Measurements from ENCODE around the gene MFF. TPM values are rescaled to one million over a fixed set of nuclear protein-coding genes. Genes with fewer than 3 reads are reported as not detected.
A peak's percentile ranks its signal among the peaks of the same experiment; 100 is the strongest.

Gene MFF
- total RNA-seq (2014; rRNA removed; shearing (Covaris generic)), result 131 and 152 TPM in 2 replicates

GRCh38 chr2:227324995-227325838 is at the start of gene MFF:
Gene MFF, plus strand, starts transcription at chr2:227325251. Its CDS starts 5,415 bp downstream, at chr2:227330666.
- peak; percentile 93 for DNase-seq (ENCODE audit: low spot score)

- no peak for DNase-seq (ENCODE audit: low spot score)
Measured at GRCh38 chr2:227280895-227281294, 44.2 kb upstream of the MFF start.

- DNase-seq (ENCODE audit: low spot score), result no peak
Measured at GRCh38 chr2:227285741-227286236, 39.3 kb upstream of the MFF start.

GRCh38 chr2:227287771-227288170 is 37.3 kb upstream of the MFF start:
- no peak for DNase-seq (ENCODE audit: low spot score)

GRCh38 chr2:227292314-227292713 is 32.7 kb upstream of the MFF start:
- DNase-seq (ENCODE audit: low spot score), result no peak

GRCh38 chr2:227293531-227293930 is 31.5 kb upstream of the MFF start:
- DNase-seq (ENCODE audit: low spot score), result no peak

- DNase-seq (ENCODE audit: low spot score), result no peak
Measured at GRCh38 chr2:227295806-227296205, 29.2 kb upstream of the MFF start.

- DNase-seq (ENCODE audit: low spot score), result no peak
Measured at GRCh38 chr2:227296671-227297405, 28.2 kb upstream of the MFF start.

- DNase-seq (ENCODE audit: low spot score), result no peak
Measured at GRCh38 chr2:227301523-227301922, 23.5 kb upstream of the MFF start.

GRCh38 chr2:227308784-227309183 is 16.3 kb upstream of the MFF start:
- no peak for DNase-seq (ENCODE audit: low spot score)

- no peak for DNase-seq (ENCODE audit: low spot score)
Measured at GRCh38 chr2:227310756-227311110, 14.3 kb upstream of the MFF start.

GRCh38 chr2:227311861-227312506 is 13.1 kb upstream of the MFF start:
- DNase-seq (ENCODE audit: low spot score), result no peak

- DNase-seq (ENCODE audit: low spot score), result no peak
Measured at GRCh38 chr2:227312579-227312978, 12.5 kb upstream of the MFF start.

GRCh38 chr2:227313310-227313709 is 11.7 kb upstream of the MFF start:
- DNase-seq (ENCODE audit: low spot score), result no peak

- no peak for DNase-seq (ENCODE audit: low spot score)
Measured at GRCh38 chr2:227317834-227318233, 7.2 kb upstream of the MFF start.

GRCh38 chr2:227320305-227321094 is 4.6 kb upstream of the MFF start:
- no peak for DNase-seq (ENCODE audit: low spot score)

- no peak for DNase-seq (ENCODE audit: low spot score)
Measured at GRCh38 chr2:227322530-227323205, 2.4 kb upstream of the MFF start.

GRCh38 chr2:227323818-227324217 is 1.2 kb upstream of the MFF start:
- DNase-seq (ENCODE audit: low spot score), result no peak

GRCh38 chr2:227324642-227324994 is 433 bp upstream of the MFF start:
- peak; percentile 6 for DNase-seq (ENCODE audit: low spot score)

GRCh38 chr2:227325839-227326195 is 766 bp downstream of the MFF start:
- no peak for DNase-seq (ENCODE audit: low spot score)

GRCh38 chr2:227326783-227327182 is 1.7 kb downstream of the MFF start:
- DNase-seq (ENCODE audit: low spot score), result no peak

All from H4 (cell line).